ENCODE results near the gene SOCS1.
"Not testable (repeated sequence)": the region's sequence is repeated elsewhere in the genome, so short reads cannot be mapped to it uniquely, and the experiment has no call there.

DNA sequence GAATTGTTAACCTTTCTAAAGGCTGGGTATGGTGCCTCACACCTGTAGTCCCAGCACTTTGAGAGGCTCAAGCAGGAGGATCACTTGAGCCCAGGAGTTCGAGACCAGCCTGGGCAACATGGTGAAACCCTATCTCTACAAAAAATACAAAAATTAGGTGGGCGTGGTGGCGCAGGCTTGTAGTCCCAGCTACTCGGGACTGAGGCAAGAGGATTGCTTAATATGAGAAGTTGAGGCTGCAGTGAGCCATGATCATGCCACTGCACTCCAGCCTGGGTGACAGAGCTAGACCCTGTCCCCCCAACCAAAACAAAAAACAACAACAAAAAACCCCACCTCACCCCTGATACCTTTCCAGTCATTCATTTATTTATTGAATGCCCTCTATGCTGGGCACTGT is 33.7 kb upstream of the SOCS1 start:
- not testable (repeated sequence) for TF ChIP-seq CTCF, POLR2A (IDR thresholded peaks at IDR 0.05)

All from adrenal gland (tissue), 5 donors.